Right kidney (tissue), 9 donors: ENCODE measurements around the gene TTC4.

Source experiments
- DNase-seq: peaks from one replicate; pipeline ENCODE4 v3.0.0-alpha.2; 2016
- long read RNA-seq, 8 donors: transcript quantifications; one replicate each; lab custom pipeline, GENCODE V29; 2026

TTC4 gene
- long read RNA-seq, donor 1, transcript TTC4-201 (10 exons, 2,395 nt), result major isoform, 14 of 22 reads
- long read RNA-seq, donor 1, partial matches to known transcripts, result 7 of 22 reads
- long read RNA-seq, donor 1, other reads (novel, unspliced or antisense), result 0 of 22 reads
- long read RNA-seq, donor 2, transcript TTC4-201 (10 exons, 2,395 nt), result major isoform, 5 of 10 reads
- long read RNA-seq, donor 2, partial matches to known transcripts, result 0 of 10 reads
- long read RNA-seq, donor 2, other reads (novel, unspliced or antisense), result 0 of 10 reads
- long read RNA-seq, donor 3, transcript TTC4-201 (10 exons, 2,395 nt), result major isoform, 5 of 5 reads
- long read RNA-seq, donor 3, partial matches to known transcripts, result 0 of 5 reads
- long read RNA-seq, donor 3, other reads (novel, unspliced or antisense), result 0 of 5 reads
- long read RNA-seq, donor 4, transcript TTC4-204 (3 exons, 549 nt), result minor isoform, 5 of 13 reads
- long read RNA-seq, donor 4, transcript TTC4-201 (10 exons, 2,395 nt), result major isoform, 8 of 13 reads
- long read RNA-seq, donor 4, partial matches to known transcripts, result 0 of 13 reads
- long read RNA-seq, donor 4, other reads (novel, unspliced or antisense), result 0 of 13 reads
- long read RNA-seq, donor 5, transcript TTC4-201 (10 exons, 2,395 nt), result major isoform, 10 of 11 reads
- long read RNA-seq, donor 5, partial matches to known transcripts, result 0 of 11 reads
- long read RNA-seq, donor 5, other reads (novel, unspliced or antisense), result 0 of 11 reads
- long read RNA-seq, donor 6, partial matches to known transcripts, result 0 of 4 reads
- long read RNA-seq, donor 6, other reads (novel, unspliced or antisense), result 0 of 4 reads
- long read RNA-seq, donor 7, transcript TTC4-201 (10 exons, 2,395 nt), result major isoform, 14 of 20 reads
- long read RNA-seq, donor 7, transcript TTC4-204 (3 exons, 549 nt), result minor isoform, 6 of 20 reads
- long read RNA-seq, donor 7, partial matches to known transcripts, result 0 of 20 reads
- long read RNA-seq, donor 7, other reads (novel, unspliced or antisense), result 0 of 20 reads
- long read RNA-seq, donor 8, transcript TTC4-201 (10 exons, 2,395 nt), result major isoform, 9 of 14 reads
- long read RNA-seq, donor 8, transcript TTC4-204 (3 exons, 549 nt), result minor isoform, 5 of 14 reads
- long read RNA-seq, donor 8, partial matches to known transcripts, result 0 of 14 reads
- long read RNA-seq, donor 8, other reads (novel, unspliced or antisense), result 0 of 14 reads

GRCh38 chr1:54715493-54716298, at the start of gene TTC4:
Gene TTC4, plus strand, starts transcription at chr1:54715861. Its CDS starts 48 bp downstream, at chr1:54715909.
- DNase-seq, result peak; percentile 97

GRCh38 chr1:54666333-54666732, 49.3 kb upstream of the TTC4 start:
- no peak for DNase-seq

GRCh38 chr1:54667797-54668196, 47.9 kb upstream of the TTC4 start:
- DNase-seq, result no peak

- DNase-seq, result no peak
Measured at GRCh38 chr1:54668567-54668966, 47.1 kb upstream of the TTC4 start.

GRCh38 chr1:54671985-54672608, 43.6 kb upstream of the TTC4 start:
- peak; percentile 33 for DNase-seq

GRCh38 chr1:54678776-54679643, 36.7 kb upstream of the TTC4 start:
- DNase-seq, result no peak

- no peak for DNase-seq
Measured at GRCh38 chr1:54679706-54680105, 36.0 kb upstream of the TTC4 start.

- DNase-seq, result no peak
Measured at GRCh38 chr1:54680387-54680786, 35.3 kb upstream of the TTC4 start.

GRCh38 chr1:54681358-54681757, 34.3 kb upstream of the TTC4 start:
- DNase-seq, result no peak

- DNase-seq, result no peak
Measured at GRCh38 chr1:54683453-54683852, 32.2 kb upstream of the TTC4 start.

GRCh38 chr1:54685335-54685905, 30.2 kb upstream of the TTC4 start:
- no peak for DNase-seq

GRCh38 chr1:54686155-54686554, 29.5 kb upstream of the TTC4 start:
- DNase-seq, result no peak

GRCh38 chr1:54694771-54695170, 20.9 kb upstream of the TTC4 start:
- no peak for DNase-seq

GRCh38 chr1:54695221-54695620, 20.4 kb upstream of the TTC4 start:
- no peak for DNase-seq

GRCh38 chr1:54695764-54696163, 19.9 kb upstream of the TTC4 start:
- no peak for DNase-seq

GRCh38 chr1:54696262-54696661, 19.4 kb upstream of the TTC4 start:
- no peak for DNase-seq

GRCh38 chr1:54697896-54698295, 17.8 kb upstream of the TTC4 start:
- DNase-seq, result no peak

GRCh38 chr1:54698346-54698745, 17.3 kb upstream of the TTC4 start:
- no peak for DNase-seq

- no peak for DNase-seq
Measured at GRCh38 chr1:54699936-54700525, 15.6 kb upstream of the TTC4 start.

- no peak for DNase-seq
Measured at GRCh38 chr1:54701066-54701465, 14.6 kb upstream of the TTC4 start.
